Measurements from ENCODE around the gene NUDT16L1. TPM values are rescaled to one million over a fixed set of nuclear protein-coding genes. Genes with fewer than 3 reads are reported as not detected.

The NUDT16L1 gene
- total RNA-seq, 2 experiments from 2014 or later: 14.9 to 15.9 TPM

GRCh38 chr16:4709481-4709880 is 16.1 kb downstream of the NUDT16L1 start:
- intact Hi-C loops (cut with micrococcal nuclease; ENCODE audit: unreplicated experiment): no loop called here
- H3K9me2 ChIP-seq (ENCODE audit: insufficient read depth, low read length): no peaks in the 10 kb centered on the region
- H4K20me1 ChIP-seq (ENCODE audit: insufficient read depth, low read length): no peaks in the 10 kb centered on the region
- no peaks in the 10 kb centered on the region for H3K9me3 ChIP-seq (ENCODE audit: low read length)
- POLR2A ChIA-PET: no interaction called here
- TF ChIP-seq CTCF (conservative IDR thresholded peaks at IDR 0.05; ENCODE audit: low read length) (no peak), EZH2phosphoT487 (IDR thresholded peaks at IDR 0.05; ENCODE audit: borderline replicate concordance, low read depth, low read length) (no peak)
- H3K4me1 ChIP-seq (ENCODE audit: insufficient read depth, low read length, poor library complexity, severe bottlenecking): no peaks in the 10 kb centered on the region
- DNase-seq (ENCODE audit: low spot score): no peak
- CTCF ChIA-PET (ENCODE audit: unreplicated experiment): interaction anchor here (0.6 kb wide), 1 partner anchor 14 kb away, joined by 3 read pairs; no protein-coding TSS in a partner anchor
- H3K79me2 ChIP-seq (ENCODE audit: insufficient read depth, low read depth, low read length): no peaks in the 10 kb centered on the region
- H3K4me3 ChIP-seq (ENCODE audit: low read depth, low read length, poor library complexity, severe bottlenecking): no peak overlapping the region
- H3K27ac ChIP-seq (ENCODE audit: low read depth, low read length, poor library complexity, severe bottlenecking): no peak overlapping the region
- H2AFZ ChIP-seq (ENCODE audit: low read length): no peak overlapping the region
- no TSS peak for BruUV-seq (replicated peaks)
- peaks cover 41% of the 10 kb centered on the region for H3K36me3 ChIP-seq (ENCODE audit: insufficient read depth, low read length)
- no peak overlapping the region for H3K4me2 ChIP-seq (ENCODE audit: low read length)

DNA sequence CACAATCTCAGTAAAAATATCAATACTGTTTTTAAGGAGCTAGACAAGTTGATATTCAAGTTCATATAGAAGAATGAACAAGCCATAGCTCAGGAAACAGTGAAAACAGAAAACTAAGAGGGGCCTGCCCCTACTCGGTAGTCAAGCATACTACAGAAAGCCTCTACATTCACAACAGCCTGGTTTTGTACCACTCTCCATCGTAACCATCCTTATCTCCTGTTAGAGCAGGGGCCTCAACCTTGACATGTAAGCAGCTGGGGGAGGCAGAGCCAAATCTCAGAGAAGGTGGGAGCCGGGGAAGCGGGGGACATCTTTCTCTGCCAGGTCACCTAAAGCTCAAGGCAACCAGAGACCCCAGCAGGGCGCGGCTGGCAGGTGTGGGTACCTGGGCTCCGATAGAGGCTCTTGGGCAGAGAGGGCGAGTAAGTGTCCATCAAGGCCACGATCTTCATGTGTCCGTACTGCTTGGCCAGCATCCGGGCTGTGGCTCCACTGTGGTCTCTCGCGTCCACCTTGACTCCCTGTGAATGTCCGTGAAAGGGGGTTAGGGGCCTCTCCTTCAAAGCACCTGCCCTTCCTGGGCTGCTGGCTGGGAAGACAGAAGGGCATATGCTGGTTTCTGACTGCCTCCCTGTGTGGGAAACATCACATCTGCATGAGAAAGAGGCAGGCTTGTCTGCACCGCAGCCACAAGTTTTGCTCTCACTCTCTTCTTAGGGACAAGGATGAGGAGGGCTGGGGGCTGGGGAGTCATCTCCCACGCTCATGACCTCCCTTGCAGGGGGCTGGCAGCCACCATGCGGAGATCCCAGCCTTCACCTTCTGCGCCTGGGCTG is 20.5 kb downstream of the NUDT16L1 start:
- Histone ChIP-seq H3K79me2 (ENCODE audit: insufficient read depth, low read depth, low read length) (no peaks in the 10 kb centered on the region), H3K4me2 (ENCODE audit: low read length) (no peak overlapping the region), H2AFZ (ENCODE audit: low read length) (no peak overlapping the region), H3K27ac (ENCODE audit: low read depth, low read length, poor library complexity, severe bottlenecking) (no peak overlapping the region), H3K4me1 (ENCODE audit: insufficient read depth, low read length, poor library complexity, severe bottlenecking) (peaks cover 9% of the 10 kb centered on the region), H3K36me3 (ENCODE audit: insufficient read depth, low read length) (peaks cover 32% of the 10 kb centered on the region), H3K9me2 (ENCODE audit: insufficient read depth, low read length) (no peaks in the 10 kb centered on the region), H3K4me3 (ENCODE audit: low read depth, low read length, poor library complexity, severe bottlenecking) (no peak overlapping the region), H3K9me3 (ENCODE audit: low read length) (no peaks in the 10 kb centered on the region), H4K20me1 (ENCODE audit: insufficient read depth, low read length) (no peaks in the 10 kb centered on the region)
- BruUV-seq (replicated peaks): no TSS peak
- ChIA-PET POLR2A (interaction anchor here (0.6 to 0.8 kb wide), 2 partner anchors 266 to 1374 kb away, joined by 3 to 5 read pairs; no protein-coding TSS in a partner anchor), CTCF (ENCODE audit: unreplicated experiment) (no interaction called here)
- no peak for DNase-seq (ENCODE audit: low spot score)
- TF ChIP-seq EZH2phosphoT487 (IDR thresholded peaks at IDR 0.05; ENCODE audit: borderline replicate concordance, low read depth, low read length): no peak
- intact Hi-C loops (cut with micrococcal nuclease; ENCODE audit: unreplicated experiment): no loop called here

GRCh38 chr16:4714996-4715395 is 21.6 kb downstream of the NUDT16L1 start:
- Histone ChIP-seq H3K9me2 (ENCODE audit: insufficient read depth, low read length) (no peaks in the 10 kb centered on the region), H3K4me2 (ENCODE audit: low read length) (no peak overlapping the region), H2AFZ (ENCODE audit: low read length) (no peak overlapping the region), H3K79me2 (ENCODE audit: insufficient read depth, low read depth, low read length) (no peaks in the 10 kb centered on the region), H3K9me3 (ENCODE audit: low read length) (no peaks in the 10 kb centered on the region), H3K4me1 (ENCODE audit: insufficient read depth, low read length, poor library complexity, severe bottlenecking) (peaks cover 17% of the 10 kb centered on the region), H3K27ac (ENCODE audit: low read depth, low read length, poor library complexity, severe bottlenecking) (no peak overlapping the region), H4K20me1 (ENCODE audit: insufficient read depth, low read length) (no peaks in the 10 kb centered on the region), H3K4me3 (ENCODE audit: low read depth, low read length, poor library complexity, severe bottlenecking) (no peak overlapping the region), H3K36me3 (ENCODE audit: insufficient read depth, low read length) (peaks cover 27% of the 10 kb centered on the region)
- TF ChIP-seq EZH2phosphoT487 (IDR thresholded peaks at IDR 0.05; ENCODE audit: borderline replicate concordance, low read depth, low read length): no peak
- no peak for TF ChIP-seq CTCF (conservative IDR thresholded peaks at IDR 0.05; ENCODE audit: low read length)
- intact Hi-C loops (cut with micrococcal nuclease; ENCODE audit: unreplicated experiment): no loop called here
- POLR2A ChIA-PET: interaction anchor here (0.7 kb wide), 1 partner anchor 191 kb away, joined by 5 read pairs; no protein-coding TSS in a partner anchor
- BruUV-seq (replicated peaks): no TSS peak
- DNase-seq (ENCODE audit: low spot score): no peak
- CTCF ChIA-PET (ENCODE audit: unreplicated experiment): no interaction called here
